ENCODE measurements around the gene ST8SIA4.
A peak's percentile ranks its signal among the peaks of the same experiment; 100 is the strongest.

ST8SIA4 gene

GRCh38 chr5:100905259-100905914 lies 2.3 kb upstream of the ST8SIA4 start:
- WGBS = 97% methylated on average over 3 of the region's 6 CpGs
- H2BK5ac ChIP-seq (ENCODE audit: low read depth, low read length, poor library complexity, severe bottlenecking) = no peak overlapping the region
- H3K27ac ChIP-seq (ENCODE audit: low read length, poor library complexity, severe bottlenecking) = no peak overlapping the region
- no peak overlapping the region for H3K4ac ChIP-seq (ENCODE audit: low read depth in 1 of 2, low read length in 2 of 2)
- H4K8ac ChIP-seq (ENCODE audit: low read length) = no peak overlapping the region
- H3K4me1 ChIP-seq (ENCODE audit: control insufficient read depth, insufficient read depth, low read depth, low read length) = peaks cover 11% of the 10 kb centered on the region
- no peaks in the 10 kb centered on the region for H3K9me3 ChIP-seq (ENCODE audit: control insufficient read depth, low read length)
- no peak overlapping the region for H4K91ac ChIP-seq (ENCODE audit: low read length)
- no peak overlapping the region for H3K4me3 ChIP-seq (ENCODE audit: insufficient read depth in 1 of 2, low read depth in 1 of 2, low read length in 2 of 2)
- no peak overlapping the region for H3K4me2 ChIP-seq (ENCODE audit: low read length, poor library complexity, severe bottlenecking)
- no peak overlapping the region for H3K14ac ChIP-seq (ENCODE audit: low read length in 2 of 2)
- DNase-seq = no peak
- H2AK5ac ChIP-seq (ENCODE audit: low read length, severe bottlenecking) = no peak overlapping the region
- H3K9ac ChIP-seq (ENCODE audit: low read length) = no peak overlapping the region
- H2AFZ ChIP-seq (ENCODE audit: low read depth, low read length) = no peak overlapping the region
- no peak overlapping the region for H3K23ac ChIP-seq (ENCODE audit: low read length in 2 of 2)
- H3K27me3 ChIP-seq (ENCODE audit: control insufficient read depth in 1 of 2, insufficient read depth in 1 of 2, low read length in 2 of 2) = peaks cover 0 to 46% of the 10 kb centered on the region in 2 experiments
- H3K36me3 ChIP-seq (ENCODE audit: control insufficient read depth in 1 of 2, insufficient read depth in 2 of 2, low read depth in 1 of 2, low read length in 2 of 2) = no peaks in the 10 kb centered on the region
- no peaks in the 10 kb centered on the region for H3K79me1 ChIP-seq (replicated peaks; ENCODE audit: low read length, poor library complexity, severe bottlenecking)
- no peak overlapping the region for H3K18ac ChIP-seq (ENCODE audit: low read depth in 1 of 2, low read length in 2 of 2)
- no peak overlapping the region for H2BK12ac ChIP-seq (ENCODE audit: low read length in 2 of 2)
- H2BK15ac ChIP-seq (ENCODE audit: low read depth, poor library complexity, severe bottlenecking) = no peak overlapping the region
- H2BK120ac ChIP-seq (ENCODE audit: low read depth, low read length) = no peak overlapping the region

GRCh38 chr5:100904259-100904861 lies 1.3 kb upstream of the ST8SIA4 start:
- H4K91ac ChIP-seq (ENCODE audit: low read length) = no peak overlapping the region

GRCh38 chr5:100902440-100903038 lies 543 bp downstream of the ST8SIA4 start:
- H3K4me2 ChIP-seq (ENCODE audit: low read length, poor library complexity, severe bottlenecking) = peak overlapping the region; percentile 96
- peak; percentile 37 for DNase-seq
- H3K79me1 ChIP-seq (replicated peaks; ENCODE audit: low read length, poor library complexity, severe bottlenecking) = no peaks in the 10 kb centered on the region
- H4K91ac ChIP-seq (ENCODE audit: low read length) = no peak overlapping the region
- H2BK120ac ChIP-seq (ENCODE audit: low read depth, low read length) = no peak overlapping the region
- H3K14ac ChIP-seq (ENCODE audit: low read length in 2 of 2) = no peak overlapping the region
- H2AK5ac ChIP-seq (ENCODE audit: low read length, severe bottlenecking) = no peak overlapping the region
- H3K23ac ChIP-seq (ENCODE audit: low read length in 2 of 2) = no peak overlapping the region
- H3K18ac ChIP-seq (ENCODE audit: low read depth in 1 of 2, low read length in 2 of 2) = no peak overlapping the region
- WGBS = 9% methylated on average over 14 of the region's 14 CpGs
- no peaks in the 10 kb centered on the region for H3K36me3 ChIP-seq (ENCODE audit: control insufficient read depth in 1 of 2, insufficient read depth in 2 of 2, low read depth in 1 of 2, low read length in 2 of 2)
- H3K4me1 ChIP-seq (ENCODE audit: control insufficient read depth, insufficient read depth, low read depth, low read length) = peaks cover 12% of the 10 kb centered on the region
- no peak overlapping the region for H2BK15ac ChIP-seq (ENCODE audit: low read depth, poor library complexity, severe bottlenecking)
- no peaks in the 10 kb centered on the region for H3K9me3 ChIP-seq (ENCODE audit: control insufficient read depth, low read length)
- peak overlapping the region; percentile 31 for H3K9ac ChIP-seq (ENCODE audit: low read length)
- peaks cover 0 to 46% of the 10 kb centered on the region in 2 experiments for H3K27me3 ChIP-seq (ENCODE audit: control insufficient read depth in 1 of 2, insufficient read depth in 1 of 2, low read length in 2 of 2)
- peak overlapping the region; percentile 73 to 87 for H3K4me3 ChIP-seq (ENCODE audit: insufficient read depth in 1 of 2, low read depth in 1 of 2, low read length in 2 of 2)
- H3K4ac ChIP-seq (ENCODE audit: low read depth in 1 of 2, low read length in 2 of 2) = no peak overlapping the region
- no peak overlapping the region for H2BK5ac ChIP-seq (ENCODE audit: low read depth, low read length, poor library complexity, severe bottlenecking)
- H2AFZ ChIP-seq (ENCODE audit: low read depth, low read length) = peak overlapping the region; percentile 84
- H3K27ac ChIP-seq (ENCODE audit: low read length, poor library complexity, severe bottlenecking) = no peak overlapping the region
- H4K8ac ChIP-seq (ENCODE audit: low read length) = no peak overlapping the region
- H2BK12ac ChIP-seq (ENCODE audit: low read length in 2 of 2) = no peak overlapping the region

More at GRCh38 chr5:100904259-100904861, 1.3 kb upstream of the ST8SIA4 start:
- Histone ChIP-seq H3K14ac (ENCODE audit: low read length in 2 of 2) (no peak overlapping the region), H2BK15ac (ENCODE audit: low read depth, poor library complexity, severe bottlenecking) (no peak overlapping the region), H3K27me3 (ENCODE audit: control insufficient read depth in 1 of 2, insufficient read depth in 1 of 2, low read length in 2 of 2) (peaks cover 0 to 46% of the 10 kb centered on the region in 2 experiments), H4K8ac (ENCODE audit: low read length) (no peak overlapping the region), H3K9ac (ENCODE audit: low read length) (no peak overlapping the region), H3K4me3 (ENCODE audit: insufficient read depth in 1 of 2, low read depth in 1 of 2, low read length in 2 of 2) (peak overlapping the region in 1 of 2 experiments; percentile 87), H2AFZ (ENCODE audit: low read depth, low read length) (no peak overlapping the region), H2BK12ac (ENCODE audit: low read length in 2 of 2) (no peak overlapping the region), H2AK5ac (ENCODE audit: low read length, severe bottlenecking) (no peak overlapping the region), H3K18ac (ENCODE audit: low read depth in 1 of 2, low read length in 2 of 2) (peak overlapping the region in 1 of 2 experiments; percentile 23), H3K23ac (ENCODE audit: low read length in 2 of 2) (no peak overlapping the region), H3K9me3 (ENCODE audit: control insufficient read depth, low read length) (no peaks in the 10 kb centered on the region), H3K4ac (ENCODE audit: low read depth in 1 of 2, low read length in 2 of 2) (no peak overlapping the region), H3K36me3 (ENCODE audit: control insufficient read depth in 1 of 2, insufficient read depth in 2 of 2, low read depth in 1 of 2, low read length in 2 of 2) (no peaks in the 10 kb centered on the region), H3K79me1 (replicated peaks; ENCODE audit: low read length, poor library complexity, severe bottlenecking) (no peaks in the 10 kb centered on the region), H3K27ac (ENCODE audit: low read length, poor library complexity, severe bottlenecking) (no peak overlapping the region), H2BK120ac (ENCODE audit: low read depth, low read length) (no peak overlapping the region), H2BK5ac (ENCODE audit: low read depth, low read length, poor library complexity, severe bottlenecking) (no peak overlapping the region), H3K4me1 (ENCODE audit: control insufficient read depth, insufficient read depth, low read depth, low read length) (peaks cover 12% of the 10 kb centered on the region), H3K4me2 (ENCODE audit: low read length, poor library complexity, severe bottlenecking) (no peak overlapping the region)
- no peak for DNase-seq
- 59% methylated on average over 23 of the region's 23 CpGs for WGBS

GRCh38 chr5:100901821-100902341 lies 1.2 kb downstream of the ST8SIA4 start:
- Histone ChIP-seq H3K18ac (ENCODE audit: low read depth in 1 of 2, low read length in 2 of 2) (no peak overlapping the region), H4K91ac (ENCODE audit: low read length) (no peak overlapping the region), H2BK120ac (ENCODE audit: low read depth, low read length) (no peak overlapping the region), H2BK5ac (ENCODE audit: low read depth, low read length, poor library complexity, severe bottlenecking) (no peak overlapping the region), H3K27ac (ENCODE audit: low read length, poor library complexity, severe bottlenecking) (no peak overlapping the region), H3K4me1 (ENCODE audit: control insufficient read depth, insufficient read depth, low read depth, low read length) (peaks cover 12% of the 10 kb centered on the region), H3K27me3 (ENCODE audit: control insufficient read depth in 1 of 2, insufficient read depth in 1 of 2, low read length in 2 of 2) (peaks cover 0 to 46% of the 10 kb centered on the region in 2 experiments), H2AK5ac (ENCODE audit: low read length, severe bottlenecking) (no peak overlapping the region), H3K9ac (ENCODE audit: low read length) (no peak overlapping the region), H2BK12ac (ENCODE audit: low read length in 2 of 2) (no peak overlapping the region), H3K4me2 (ENCODE audit: low read length, poor library complexity, severe bottlenecking) (peak overlapping the region; percentile 67), H2BK15ac (ENCODE audit: low read depth, poor library complexity, severe bottlenecking) (no peak overlapping the region), H3K14ac (ENCODE audit: low read length in 2 of 2) (no peak overlapping the region), H3K4me3 (ENCODE audit: insufficient read depth in 1 of 2, low read depth in 1 of 2, low read length in 2 of 2) (peak overlapping the region in 1 of 2 experiments; percentile 87), H3K23ac (ENCODE audit: low read length in 2 of 2) (no peak overlapping the region), H3K9me3 (ENCODE audit: control insufficient read depth, low read length) (no peaks in the 10 kb centered on the region), H4K8ac (ENCODE audit: low read length) (no peak overlapping the region), H3K4ac (ENCODE audit: low read depth in 1 of 2, low read length in 2 of 2) (no peak overlapping the region), H2AFZ (ENCODE audit: low read depth, low read length) (no peak overlapping the region), H3K36me3 (ENCODE audit: control insufficient read depth in 1 of 2, insufficient read depth in 2 of 2, low read depth in 1 of 2, low read length in 2 of 2) (no peaks in the 10 kb centered on the region), H3K79me1 (replicated peaks; ENCODE audit: low read length, poor library complexity, severe bottlenecking) (no peaks in the 10 kb centered on the region)
- DNase-seq = peak; percentile 44
- no CpG with 5 or more reads among the region's 9 CpGs for WGBS

All from mesenchymal stem cell (in vitro differentiated cells and primary cell).